ENCODE data around the gene ZNF579.

- TF ChIP-seq, protein P1, sequence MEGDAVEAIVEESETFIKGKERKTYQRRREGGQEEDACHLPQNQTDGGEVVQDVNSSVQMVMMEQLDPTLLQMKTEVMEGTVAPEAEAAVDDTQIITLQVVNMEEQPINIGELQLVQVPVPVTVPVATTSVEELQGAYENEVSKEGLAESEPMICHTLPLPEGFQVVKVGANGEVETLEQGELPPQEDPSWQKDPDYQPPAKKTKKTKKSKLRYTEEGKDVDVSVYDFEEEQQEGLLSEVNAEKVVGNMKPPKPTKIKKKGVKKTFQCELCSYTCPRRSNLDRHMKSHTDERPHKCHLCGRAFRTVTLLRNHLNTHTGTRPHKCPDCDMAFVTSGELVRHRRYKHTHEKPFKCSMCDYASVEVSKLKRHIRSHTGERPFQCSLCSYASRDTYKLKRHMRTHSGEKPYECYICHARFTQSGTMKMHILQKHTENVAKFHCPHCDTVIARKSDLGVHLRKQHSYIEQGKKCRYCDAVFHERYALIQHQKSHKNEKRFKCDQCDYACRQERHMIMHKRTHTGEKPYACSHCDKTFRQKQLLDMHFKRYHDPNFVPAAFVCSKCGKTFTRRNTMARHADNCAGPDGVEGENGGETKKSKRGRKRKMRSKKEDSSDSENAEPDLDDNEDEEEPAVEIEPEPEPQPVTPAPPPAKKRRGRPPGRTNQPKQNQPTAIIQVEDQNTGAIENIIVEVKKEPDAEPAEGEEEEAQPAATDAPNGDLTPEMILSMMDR (IDR thresholded peaks at IDR 0.05), result no peak
- no peak for TF ChIP-seq EP300 (IDR thresholded peaks at IDR 0.05; ENCODE audit: low read depth)
- no peak for TF ChIP-seq POLR2AphosphoS5 (IDR thresholded peaks at IDR 0.05)
- no peak for TF ChIP-seq POLR2A (IDR thresholded peaks at IDR 0.05)
These were observed 16.9 kb upstream of the ZNF579 start for GRCh38 chr19:55597501-55597921.

Measured in transverse colon (tissue), 4 donors.